Bronchial epithelial cell (primary cell): Measurements from ENCODE around the gene HSPA14. TPM values are rescaled to one million over a fixed set of nuclear protein-coding genes. Genes with fewer than 3 reads are reported as not detected.
A peak's percentile ranks its signal among the peaks of the same experiment; 100 is the strongest.

Experiments
- DNase-seq: peaks from one replicate; pipeline ENCODE4 v3.0.0-alpha.2; 2010; ENCODE audit warnings: low read depth
- FAIRE-seq: peaks from 2 replicates; lab custom pipeline; 2011; peaks lifted over from hg19 to GRCh38; lab: Jason Lieb, UNC
- H3K27me3 ChIP-seq: 2 replicates; pipeline ENCODE4 v1.5.1; 2011; ENCODE audit warnings: low read length; ENCODE audit not compliant: control insufficient read depth, insufficient read depth
- H3K36me3 ChIP-seq: 2 replicates; pipeline ENCODE4 v1.5.1; 2011; ENCODE audit warnings: low read length; ENCODE audit not compliant: control insufficient read depth, insufficient read depth
- H3K4me3 ChIP-seq: 2 replicates; pipeline ENCODE4 v1.5.1; 2011; ENCODE audit warnings: mild to moderate bottlenecking, low read depth, low read length, control low read depth
- total RNA-seq: library from RNA; depleted of rRNA; stranded (reverse); fragments of >200 nt; gene quantifications from 2 replicates; pipeline ENCODE4 v1.2.1, GENCODE V29; 2014
- TF ChIP-seq, protein P1 (sequence below): IDR thresholded peaks from 2 replicates; pipeline ENCODE4 v1.5.1; 2011; ENCODE audit warnings: mild to moderate bottlenecking, moderate library complexity, low read length, control low read depth, inconsistent platforms; ENCODE audit not compliant: insufficient read depth, severe bottlenecking

HSPA14 gene
- total RNA-seq, 1 donor from 2014 or later = 6.3 TPM

DNA sequence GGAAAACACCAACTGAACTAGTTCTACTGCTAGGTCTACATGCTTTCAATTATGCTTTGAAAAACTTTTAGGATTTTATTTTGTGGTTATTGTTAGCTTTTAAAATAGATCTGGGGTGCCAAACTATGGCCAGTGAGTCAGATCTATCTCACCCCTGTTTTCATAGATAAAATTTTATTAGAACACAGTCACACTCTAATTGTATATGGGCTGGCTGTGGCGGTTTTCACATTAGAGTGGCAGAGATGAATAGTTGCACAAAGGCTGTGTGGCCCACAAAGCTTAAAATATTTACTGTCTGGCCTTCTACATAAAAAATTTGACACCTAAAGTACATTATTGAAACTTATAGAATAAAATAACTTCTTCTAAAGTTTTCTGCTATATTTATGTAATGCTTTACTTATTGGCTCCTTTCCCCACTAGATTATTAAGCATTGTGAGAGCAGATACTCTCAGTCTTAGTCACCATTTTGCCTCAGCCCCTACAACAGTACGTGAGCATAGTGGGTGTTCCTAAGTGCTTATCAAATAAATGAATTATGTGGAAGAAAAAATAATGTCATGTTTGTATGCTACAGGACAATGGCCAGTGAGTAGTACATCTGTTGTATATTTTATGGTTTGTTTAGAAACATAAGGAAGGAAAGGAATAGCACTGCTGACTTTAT is 35.1 kb downstream of the HSPA14 start:
- FAIRE-seq = no peak
- H3K4me3 ChIP-seq = no peak overlapping the region

DNA sequence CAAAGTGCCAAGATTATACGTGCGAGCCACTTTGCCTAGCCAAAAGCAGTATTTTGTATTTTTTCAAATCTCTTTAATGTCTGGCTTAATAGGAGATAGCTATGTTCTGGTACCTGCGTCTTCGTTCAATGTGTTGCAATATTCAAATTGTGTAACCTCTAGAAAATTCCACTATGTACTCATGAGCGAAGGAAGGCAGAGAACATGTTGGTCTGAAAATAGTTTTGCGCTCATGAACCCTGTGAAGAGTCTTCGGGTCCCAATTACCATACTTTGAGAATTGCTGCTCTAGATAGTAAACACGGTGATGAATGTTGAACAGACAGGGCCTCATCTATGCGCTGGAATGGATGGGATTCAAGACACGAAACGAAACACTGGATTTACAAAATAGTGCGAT is 37.8 kb downstream of the HSPA14 start:
- Histone ChIP-seq H3K4me3 (no peak overlapping the region), H3K36me3 (no peaks in the 10 kb centered on the region), H3K27me3 (no peaks in the 10 kb centered on the region)
- DNase-seq (no peak), FAIRE-seq (no peak)
- TF ChIP-seq, protein P1, sequence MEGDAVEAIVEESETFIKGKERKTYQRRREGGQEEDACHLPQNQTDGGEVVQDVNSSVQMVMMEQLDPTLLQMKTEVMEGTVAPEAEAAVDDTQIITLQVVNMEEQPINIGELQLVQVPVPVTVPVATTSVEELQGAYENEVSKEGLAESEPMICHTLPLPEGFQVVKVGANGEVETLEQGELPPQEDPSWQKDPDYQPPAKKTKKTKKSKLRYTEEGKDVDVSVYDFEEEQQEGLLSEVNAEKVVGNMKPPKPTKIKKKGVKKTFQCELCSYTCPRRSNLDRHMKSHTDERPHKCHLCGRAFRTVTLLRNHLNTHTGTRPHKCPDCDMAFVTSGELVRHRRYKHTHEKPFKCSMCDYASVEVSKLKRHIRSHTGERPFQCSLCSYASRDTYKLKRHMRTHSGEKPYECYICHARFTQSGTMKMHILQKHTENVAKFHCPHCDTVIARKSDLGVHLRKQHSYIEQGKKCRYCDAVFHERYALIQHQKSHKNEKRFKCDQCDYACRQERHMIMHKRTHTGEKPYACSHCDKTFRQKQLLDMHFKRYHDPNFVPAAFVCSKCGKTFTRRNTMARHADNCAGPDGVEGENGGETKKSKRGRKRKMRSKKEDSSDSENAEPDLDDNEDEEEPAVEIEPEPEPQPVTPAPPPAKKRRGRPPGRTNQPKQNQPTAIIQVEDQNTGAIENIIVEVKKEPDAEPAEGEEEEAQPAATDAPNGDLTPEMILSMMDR = no peak

More for the DNA sequence above, 35.1 kb downstream of the HSPA14 start:
- TF ChIP-seq, protein P1 = no peak
- DNase-seq = peak; percentile 57
- H3K27me3 ChIP-seq = no peaks in the 10 kb centered on the region
- no peaks in the 10 kb centered on the region for H3K36me3 ChIP-seq

DNA sequence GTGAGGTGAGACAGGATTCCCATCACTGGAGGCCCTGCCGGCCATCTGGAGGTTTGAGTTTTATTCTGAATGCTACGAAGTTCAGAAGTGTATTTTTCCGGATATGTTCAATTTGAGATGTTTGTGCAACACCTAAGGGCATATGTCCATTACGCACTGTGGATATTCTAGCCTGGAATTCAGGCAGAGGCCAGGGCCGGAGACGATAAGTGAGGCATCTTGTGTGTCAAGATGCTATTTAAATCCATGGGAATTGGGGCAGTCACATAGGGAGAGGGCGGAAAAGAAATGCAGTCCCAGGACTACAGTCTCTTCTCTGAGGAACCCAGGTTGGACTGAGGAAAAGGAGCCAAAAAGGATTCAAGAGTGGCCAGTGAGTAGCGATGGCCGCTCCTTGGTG is 38.7 kb downstream of the HSPA14 start:
- Histone ChIP-seq H3K36me3 (no peaks in the 10 kb centered on the region), H3K27me3 (no peaks in the 10 kb centered on the region), H3K4me3 (no peak overlapping the region)
- no peak for FAIRE-seq
- TF ChIP-seq, protein P1 = no peak
- DNase-seq = no peak

DNA sequence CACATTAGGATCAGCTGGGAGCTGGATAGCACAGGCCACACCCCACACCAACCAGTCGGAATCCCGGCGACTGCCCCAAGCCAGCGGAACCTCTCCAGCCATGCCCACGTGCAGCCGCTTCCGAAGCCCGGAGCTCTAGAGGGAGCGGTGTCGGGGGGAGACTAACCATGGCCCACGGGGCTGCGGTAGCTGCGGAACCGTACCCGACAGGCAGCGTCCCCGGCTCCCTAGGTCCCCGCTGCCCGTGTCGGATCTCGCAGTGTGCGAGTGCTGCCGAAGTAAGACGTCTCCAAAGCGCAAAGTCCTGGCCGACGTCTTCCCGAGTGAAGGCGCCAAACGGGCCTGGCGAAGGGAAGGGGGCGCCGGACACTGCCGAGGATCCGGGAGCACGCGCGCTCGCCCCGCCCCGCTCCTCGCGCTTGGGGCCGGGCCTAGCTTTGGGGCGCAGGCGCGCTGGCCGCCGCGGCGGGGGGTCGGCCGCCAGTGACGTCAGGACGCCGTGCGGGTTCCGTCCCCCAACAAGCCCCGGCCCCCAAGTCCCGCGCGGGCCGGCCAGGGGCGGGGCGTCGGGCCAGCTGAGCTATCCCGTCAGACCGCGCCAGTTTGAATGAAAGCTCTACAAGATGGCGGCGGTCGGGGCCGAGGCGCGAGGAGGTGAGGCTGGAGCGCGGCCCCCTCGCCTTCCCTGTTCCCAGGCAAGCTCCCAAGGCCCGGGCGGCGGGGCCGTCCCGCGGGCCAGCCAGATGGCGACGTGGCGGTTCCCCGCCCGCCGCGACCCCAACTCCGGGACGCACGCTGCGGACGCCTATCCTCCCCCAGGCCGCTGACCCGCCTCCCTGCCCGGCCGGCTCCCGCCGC is 40.4 kb downstream of the HSPA14 start, which contains the start of gene SUV39H2:
Gene SUV39H2 (plus strand): TSS at position 601 of the 858 bp plus-strand sequence. CDS start 23 bp downstream, at position 624.
- DNase-seq (peak; percentile 76), FAIRE-seq (no peak)
- no peaks in the 10 kb centered on the region for H3K36me3 ChIP-seq
- H3K27me3 ChIP-seq = no peaks in the 10 kb centered on the region
- H3K4me3 ChIP-seq = peak within 1 kb of the TSS; percentile 100
- TF ChIP-seq, protein P1 = peak; percentile 5

DNA sequence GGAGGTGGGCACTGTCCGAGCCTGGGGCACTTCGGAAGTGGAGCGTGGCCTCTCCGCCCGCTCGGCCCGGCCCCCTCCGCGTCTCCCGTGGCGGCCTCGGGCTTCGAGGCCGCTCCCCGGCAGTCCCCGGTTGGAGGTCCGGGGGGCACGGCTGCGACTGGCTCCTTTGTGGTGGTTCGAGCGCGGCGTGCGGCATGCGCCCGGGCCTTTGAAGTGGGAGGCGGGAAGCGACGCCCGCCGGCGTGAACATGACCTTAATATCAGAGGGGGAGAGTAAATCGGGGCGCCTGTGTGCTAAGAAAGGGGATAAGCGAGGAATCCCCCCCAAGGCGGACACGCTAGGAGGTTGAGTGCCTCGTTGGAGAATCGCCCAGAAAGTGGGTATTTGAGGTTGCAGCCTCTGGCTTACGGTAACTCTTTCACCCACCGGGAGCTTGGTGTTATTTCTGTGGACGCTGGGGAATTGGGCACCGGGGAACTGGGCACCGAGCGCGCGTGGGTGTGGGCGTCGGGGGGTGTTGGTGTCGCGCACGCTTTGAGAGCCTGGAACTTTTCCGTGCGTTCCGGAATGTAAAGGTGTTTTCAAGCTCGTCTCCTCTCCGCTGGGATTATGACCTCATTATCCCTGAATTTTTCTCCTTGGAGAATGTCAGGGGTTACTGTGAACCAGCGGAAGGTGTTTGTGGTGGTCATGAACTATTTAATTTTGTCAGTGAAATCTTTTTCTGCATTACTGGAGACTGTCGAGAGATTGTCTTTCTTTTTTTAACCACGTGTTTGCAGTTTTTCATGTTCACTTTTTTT is 41.2 kb downstream of the HSPA14 start:
- TF ChIP-seq, protein P1 = no peak
- H3K36me3 ChIP-seq = no peaks in the 10 kb centered on the region
- FAIRE-seq (no peak), DNase-seq (peak; percentile 23)
- no peaks in the 10 kb centered on the region for H3K27me3 ChIP-seq
- peak overlapping the region; percentile 100 for H3K4me3 ChIP-seq
